Epithelial cell of esophagus (primary cell): ENCODE results near the gene NR3C2.

ENCODE experiments used
- DNase-seq: peaks from one replicate; pipeline ENCODE4 v3.0.0; 2010; ENCODE audit warnings: low read depth
- H3K4me3 ChIP-seq: 2 replicates; pipeline ENCODE4 v1.5.1; 2011; ENCODE audit warnings: mild to moderate bottlenecking, low read length, control low read depth
- CTCF ChIP-seq: IDR thresholded peaks from 2 replicates; pipeline ENCODE4 v1.5.1; 2011; ENCODE audit warnings: low read depth, mild to moderate bottlenecking, low read length, control low read depth, inconsistent platforms; ENCODE audit not compliant: insufficient read depth; ENCODE audit errors: missing control alignments

The NR3C2 gene

GRCh38 chr4:148375584-148375983, 66.6 kb downstream of the NR3C2 start:
- DNase-seq = no peak
- H3K4me3 ChIP-seq = no peak overlapping the region
- no peak for TF ChIP-seq CTCF

GRCh38 chr4:148373093-148373492, 69.1 kb downstream of the NR3C2 start:
- H3K4me3 ChIP-seq = no peak overlapping the region
- no peak for TF ChIP-seq CTCF
- DNase-seq = peak; percentile 12

- no peak for DNase-seq
- TF ChIP-seq CTCF = no peak
- H3K4me3 ChIP-seq = no peak overlapping the region
Measured at GRCh38 chr4:148369919-148370318, 72.3 kb downstream of the NR3C2 start.

GRCh38 chr4:148367756-148368155, 74.5 kb downstream of the NR3C2 start:
- TF ChIP-seq CTCF = no peak
- DNase-seq = no peak

DNA sequence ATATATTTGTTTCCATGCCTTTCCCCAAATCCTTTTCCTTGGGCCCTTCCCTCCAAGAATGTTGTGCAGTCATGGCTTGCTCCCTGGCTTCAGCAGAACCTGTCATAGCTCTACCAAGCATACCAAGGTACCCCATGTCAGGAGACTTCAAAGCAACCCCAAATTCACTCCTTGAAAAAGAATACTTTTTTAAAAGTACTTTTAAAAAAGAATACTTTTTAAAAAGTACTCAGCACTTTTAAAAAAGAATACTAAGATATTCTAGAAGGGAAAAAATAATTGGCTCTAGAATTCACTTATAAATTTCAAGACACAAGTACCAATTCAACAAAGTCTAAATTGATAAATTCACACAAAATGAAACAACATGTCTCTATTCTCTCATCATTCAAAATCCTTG, 76.0 kb downstream of the NR3C2 start:
- TF ChIP-seq CTCF = no peak
- DNase-seq = no peak
- no peak overlapping the region for H3K4me3 ChIP-seq

More at GRCh38 chr4:148367756-148368155, 74.5 kb downstream of the NR3C2 start:
- no peak overlapping the region for H3K4me3 ChIP-seq

DNA sequence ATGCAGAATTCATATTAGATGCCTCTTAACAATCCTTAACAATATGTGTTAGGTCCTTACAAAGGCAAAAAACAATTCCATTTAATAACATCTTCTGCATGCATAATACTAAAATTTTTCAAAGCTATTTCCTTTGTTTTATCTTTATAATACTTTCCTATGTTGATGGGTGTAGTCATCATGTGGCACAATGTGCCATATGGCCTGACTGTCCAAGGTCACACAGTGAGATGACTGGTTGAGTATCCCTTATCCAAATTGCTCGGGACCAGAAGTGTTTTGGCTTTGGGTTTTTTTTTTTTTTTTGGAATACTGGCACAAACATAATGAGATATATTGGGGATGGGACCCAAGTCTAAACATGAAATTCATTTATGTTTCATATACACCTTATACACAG, 77.7 kb downstream of the NR3C2 start:
- H3K4me3 ChIP-seq = no peak overlapping the region
- TF ChIP-seq CTCF = no peak
- no peak for DNase-seq

DNA sequence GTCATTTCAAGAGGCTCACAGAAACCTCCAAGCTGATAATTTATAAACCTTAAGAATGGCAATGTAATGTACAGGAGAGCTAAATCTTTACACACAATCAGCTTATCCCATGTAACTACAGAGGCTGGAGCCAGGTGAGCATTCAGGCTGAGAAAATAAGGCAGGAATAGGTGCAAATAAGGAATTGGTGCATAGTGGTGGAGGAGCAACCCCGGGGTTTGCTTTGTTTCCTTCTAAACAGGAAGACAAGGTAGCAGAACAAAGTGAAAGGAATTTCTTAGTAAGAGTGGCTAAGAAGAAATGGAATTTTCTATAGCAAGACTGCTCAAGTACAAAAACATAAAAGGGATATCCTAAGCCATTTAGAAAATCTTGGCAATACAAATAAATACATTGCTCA, 82.4 kb downstream of the NR3C2 start:
- H3K4me3 ChIP-seq = no peak overlapping the region
- TF ChIP-seq CTCF = no peak
- DNase-seq = no peak
